GM12878 (cell line): ENCODE measurements around the gene DNAH17. TPM values are rescaled to one million over a fixed set of nuclear protein-coding genes. Genes with fewer than 3 reads are reported as not detected.

Source experiments
- ATAC-seq: fragments of 200-7000 bp; cut with Tn5 transposase; 3 replicates; pipeline ENCODE4 v1.9.1; 2020; ENCODE audit warnings: mild to moderate bottlenecking, moderate library complexity
- BruUV-seq: library from RNA; stranded (reverse); fragments of 400-500 nt; replicated peaks from 2 replicates; lab custom pipeline; 2021; lab: Mats Ljungman, UMichigan
- CTCF ChIA-PET: fragments of 300-600 bp; sonication (Branson Sonifier 250); formaldehyde crosslinking; extraction: SDS; loops from one replicate; lab custom pipeline; 2021; ENCODE audit warnings: inconsistent platforms; lab: Yijun Ruan, JAX
- POLR2A ChIA-PET: fragments of 350-600 bp; formaldehyde crosslinking; extraction: SDS; loops from one replicate; lab custom pipeline; 2021; ENCODE audit warnings: inconsistent platforms; lab: Charles Lee
- RAD21 ChIA-PET: fragments of 300-600 bp; sonication (Branson Sonifier 250); formaldehyde crosslinking; loops from one replicate; lab custom pipeline; 2023; ENCODE audit warnings: antibody characterized with exemption; ENCODE audit not compliant: unreplicated experiment; lab: Charles Lee
- SMC1A ChIA-PET: fragments of 300-600 bp; sonication (Branson Sonifier 250); formaldehyde crosslinking; loops from one replicate; lab custom pipeline; 2023; ENCODE audit not compliant: unreplicated experiment, uncharacterized antibody; lab: Charles Lee
- DNase-seq: peaks from one replicate; pipeline ENCODE4 v3.0.0-alpha.2; 2011; ENCODE audit warnings: low read depth, low spot score
- FAIRE-seq: peaks from 3 replicates; lab custom pipeline; 2011; peaks lifted over from hg19 to GRCh38; lab: Jason Lieb, UNC
- H2AFZ ChIP-seq: 2 replicates; pipeline ENCODE4 v1.6.0; 2011; ENCODE audit warnings: low read depth, low read length, control low read depth; ENCODE audit not compliant: control insufficient read depth
- H3K27ac ChIP-seq: 2 replicates; pipeline ENCODE4 v1.5.1; 2011; ENCODE audit warnings: control low read depth; ENCODE audit not compliant: control insufficient read depth, insufficient read depth
- H3K27me3 ChIP-seq, 2 experiments: replicated peaks in 1 of 2; 2 replicates each; pipeline versions ENCODE4 v1.6.0 to v1.6.1; 2011; ENCODE audit warnings: low read length in 1 of 2; ENCODE audit not compliant: control insufficient read depth in 2 of 2, insufficient read depth in 2 of 2
- H3K36me3 ChIP-seq, 2 experiments: 2 replicates each; pipeline ENCODE4 v1.5.1; 2011; ENCODE audit warnings: low read length in 1 of 2; ENCODE audit not compliant: control insufficient read depth in 2 of 2, insufficient read depth in 2 of 2
- H3K4me1 ChIP-seq: 2 replicates; pipeline ENCODE4 v1.6.1; 2011; ENCODE audit warnings: mild to moderate bottlenecking, low read length, moderate library complexity, mixed read lengths; ENCODE audit not compliant: control insufficient read depth, insufficient read depth
- H3K4me2 ChIP-seq: 2 replicates; pipeline ENCODE4 v1.6.0; 2011; ENCODE audit warnings: control low read depth; ENCODE audit not compliant: control insufficient read depth, insufficient read depth
- H3K4me3 ChIP-seq: fragments of 200-600 bp; sonication (generic); 2 replicates; pipeline ENCODE4 v1.5.1; 2016
- H3K79me2 ChIP-seq: 2 replicates; pipeline ENCODE4 v1.6.0; 2011; ENCODE audit warnings: low read length; ENCODE audit not compliant: control insufficient read depth, insufficient read depth
- H3K9ac ChIP-seq: 2 replicates; pipeline ENCODE4 v1.8.0; 2011; ENCODE audit warnings: low read length, control low read depth, mixed read lengths; ENCODE audit not compliant: control insufficient read depth, insufficient read depth
- H3K9me3 ChIP-seq: replicated peaks from 3 replicates; pipeline ENCODE4 v1.5.1; 2011; ENCODE audit warnings: mild to moderate bottlenecking, low read length; ENCODE audit not compliant: control insufficient read depth, insufficient read depth
- H4K20me1 ChIP-seq: 2 replicates; pipeline ENCODE4 v1.6.0; 2011; ENCODE audit not compliant: control insufficient read depth, insufficient read depth
- ATF3 ChIP-seq: IDR thresholded peaks from 2 replicates; pipeline ENCODE4 v1.6.1; 2011; ENCODE audit warnings: low read depth, mild to moderate bottlenecking, low read length, moderate library complexity, borderline replicate concordance; ENCODE audit errors: extremely low read depth
- HDAC6 ChIP-seq: fragments of 200-600 bp; sonication (generic); IDR thresholded peaks from one replicate; pipeline ENCODE4 v1.8.0; 2017; ENCODE audit warnings: antibody characterized with exemption; ENCODE audit not compliant: unreplicated experiment
- KDM1A ChIP-seq: fragments of 200-600 bp; sonication (generic); IDR thresholded peaks from 2 replicates; pipeline ENCODE4 v1.6.1; 2016; ENCODE audit warnings: borderline replicate concordance
- MEF2A ChIP-seq: IDR thresholded peaks from 2 replicates; pipeline ENCODE4 v1.6.1; 2011; ENCODE audit warnings: low read depth, mild to moderate bottlenecking, low read length, moderate library complexity; ENCODE audit not compliant: insufficient read depth
- PAX5 ChIP-seq: IDR thresholded peaks from 2 replicates; pipeline ENCODE4 v1.6.1; 2011; ENCODE audit warnings: low read depth, low read length, borderline replicate concordance
- USF1 ChIP-seq: IDR thresholded peaks from 2 replicates; pipeline ENCODE4 v1.6.1; 2011; ENCODE audit warnings: borderline replicate concordance, low read depth, mild to moderate bottlenecking, moderate library complexity, mixed read lengths, low read length; ENCODE audit not compliant: insufficient read depth; ENCODE audit errors: extremely low read length
- WGBS: methylation state at CpG from one replicate; pipeline ENCODE4 v1.1.6; 2016; ENCODE audit warnings: low lambda C conversion rate; ENCODE audit not compliant: insufficient replicate concordance, insufficient coverage; ENCODE audit errors: missing lambda C conversion rate; 5-methylcytosine and 5-hydroxymethylcytosine counted together
- in situ Hi-C: fragments of 300-500 bp; cut with MboI; formaldehyde crosslinking; loops from 9 replicates; pipeline ENCODE4 v1.14.3; 2018; ENCODE audit warnings: mixed read lengths
- intact Hi-C: fragments of 100-400 bp; cut with micrococcal nuclease; formaldehyde crosslinking; loops from one replicate; pipeline ENCODE4 v1.14.2; 2022; ENCODE audit not compliant: unreplicated experiment
- polyA plus RNA-seq, 11 experiments: library from polyadenylated mRNA; depleted of rRNA in 4 of 11; unstranded in 6 of 11; stranded (reverse) in 5 of 11; fragments of >200 nt; fragmentation: Nextera tagmentation in 4 of 11; fragmentation: Illumina TruSeq in 1 of 11; extraction: Ambion mirVana in 4 of 11; extraction: Trizol in 1 of 11; gene quantifications; 1 replicate in 1 of 11; 2 replicates in 10 of 11; pipeline versions ENCODE4 v1.2.1 to v1.2.3, GENCODE V29; 2011 to 2016; ENCODE audit warnings: inconsistent platforms in 2 of 11, missing spikeins in 2 of 11, low read depth in 1 of 11
- total RNA-seq, 4 experiments: library from RNA; depleted of rRNA in 3 of 4; stranded (reverse); fragments of >200 nt in 3 of 4; fragmentation: Illumina TruSeq in 1 of 4; extraction: Trizol in 1 of 4; gene quantifications; 2 replicates each; pipeline versions ENCODE4 v1.2.1 to v1.2.3, GENCODE V29; 2013 to 2021

DNAH17 gene
- total and polyA plus RNA-seq, 10 of the 15 experiments (the other 5 are each of a cell fraction or from before 2014, with no cell fraction given) = 0.16 to 2.9 (median 0.56) TPM

GRCh38 chr17:78411241-78411857 lies 165.8 kb downstream of the DNAH17 start (continued):
- TF ChIP-seq USF1 = no peak

- Histone ChIP-seq H3K4me3 (no peak overlapping the region), H3K36me3 (peaks cover 32 to 35% of the 10 kb centered on the region in 2 experiments), H3K9ac (no peak overlapping the region), H3K9me3 (no peaks in the 10 kb centered on the region), H2AFZ (no peak overlapping the region), H3K79me2 (peaks cover 4% of the 10 kb centered on the region), H3K27me3 (no peaks in the 10 kb centered on the region), H3K27ac (no peak overlapping the region), H3K4me1 (peaks cover under 1% of the 10 kb centered on the region; the same call in 1 of the 2 replicates), H3K4me2 (no peak overlapping the region), H4K20me1 (no peaks in the 10 kb centered on the region; the same call in 1 of the 2 replicates)
- FAIRE-seq (no peak), DNase-seq (no peak), ATAC-seq (no peak)
- ChIA-PET RAD21 (no interaction called here), CTCF (no interaction called here), SMC1A (no interaction called here), POLR2A (interaction anchor here (0.7 kb wide), 1 partner anchor 14 kb away, joined by 6 read pairs; no protein-coding TSS in a partner anchor)
- no peak for TF ChIP-seq HDAC6
- TF ChIP-seq MEF2A = no peak
- no peak for TF ChIP-seq ATF3
- no peak for TF ChIP-seq PAX5
- TF ChIP-seq KDM1A = no peak
- intact Hi-C loops = no loop called here
- WGBS = 79% methylated on average over 12 of the region's 12 CpGs
- in situ Hi-C loops = no loop called here
- no TSS peak for BruUV-seq
These were observed 167.8 kb downstream of the DNAH17 start for GRCh38 chr17:78409191-78409928.
